ENCODE results near the gene DLL3. TPM values are rescaled to one million over a fixed set of nuclear protein-coding genes. Genes with fewer than 3 reads are reported as not detected.
A peak's percentile ranks its signal among the peaks of the same experiment; 100 is the strongest.

DLL3 gene
- total RNA-seq, 6 experiments from 2014 or later, result 0.38 to 0.45 TPM; not detected in 4

DNA sequence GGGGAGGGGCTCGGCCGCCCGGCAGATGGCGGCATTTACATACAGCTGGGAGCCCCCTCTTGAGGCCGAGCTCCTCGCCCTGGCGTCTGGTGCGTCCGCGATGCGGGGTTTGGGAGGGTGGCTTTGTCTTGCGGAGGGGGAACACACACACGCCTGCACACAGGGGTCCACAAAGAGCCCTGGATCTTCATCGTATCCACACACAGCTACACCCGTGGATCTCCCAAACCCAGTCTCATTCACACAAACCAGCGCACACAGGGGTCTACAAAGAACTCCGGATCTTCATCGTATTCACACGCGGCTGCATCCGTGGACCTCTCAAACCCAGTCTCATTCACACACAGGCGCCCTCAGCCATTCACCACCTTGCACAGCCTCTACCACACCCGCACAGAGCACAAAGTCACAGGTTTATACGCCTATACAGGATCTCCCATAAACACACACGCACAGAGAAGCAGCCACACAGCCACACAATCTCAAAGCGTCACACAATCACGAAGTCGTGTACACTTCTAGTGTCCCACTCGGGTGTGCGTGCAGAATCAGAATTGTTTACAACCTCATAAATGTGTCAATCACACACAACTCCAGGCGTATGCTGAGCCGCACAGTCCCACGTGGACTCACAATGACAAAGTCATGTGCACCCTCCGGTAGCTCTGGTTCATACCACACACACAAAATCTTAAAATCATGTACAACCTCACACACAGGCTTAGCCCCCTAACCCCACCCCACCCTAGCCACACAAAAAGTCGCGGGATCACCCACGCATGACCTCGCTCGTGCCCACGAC, 550 bp upstream of the DLL3 start:
- peak overlapping the region; percentile 77 for H3K4me3 Mint-ChIP-seq
- H3K4me1 Mint-ChIP-seq (ENCODE audit: low read depth), result peaks cover 22% of the 10 kb centered on the region
- H3K9me3 Mint-ChIP-seq, result no peaks in the 10 kb centered on the region
- DNase-seq, result peak; percentile 40
- H3K27ac Mint-ChIP-seq, result peak overlapping the region; percentile 9; the same call in 1 of the 2 replicates
- TF ChIP-seq, protein P1, sequence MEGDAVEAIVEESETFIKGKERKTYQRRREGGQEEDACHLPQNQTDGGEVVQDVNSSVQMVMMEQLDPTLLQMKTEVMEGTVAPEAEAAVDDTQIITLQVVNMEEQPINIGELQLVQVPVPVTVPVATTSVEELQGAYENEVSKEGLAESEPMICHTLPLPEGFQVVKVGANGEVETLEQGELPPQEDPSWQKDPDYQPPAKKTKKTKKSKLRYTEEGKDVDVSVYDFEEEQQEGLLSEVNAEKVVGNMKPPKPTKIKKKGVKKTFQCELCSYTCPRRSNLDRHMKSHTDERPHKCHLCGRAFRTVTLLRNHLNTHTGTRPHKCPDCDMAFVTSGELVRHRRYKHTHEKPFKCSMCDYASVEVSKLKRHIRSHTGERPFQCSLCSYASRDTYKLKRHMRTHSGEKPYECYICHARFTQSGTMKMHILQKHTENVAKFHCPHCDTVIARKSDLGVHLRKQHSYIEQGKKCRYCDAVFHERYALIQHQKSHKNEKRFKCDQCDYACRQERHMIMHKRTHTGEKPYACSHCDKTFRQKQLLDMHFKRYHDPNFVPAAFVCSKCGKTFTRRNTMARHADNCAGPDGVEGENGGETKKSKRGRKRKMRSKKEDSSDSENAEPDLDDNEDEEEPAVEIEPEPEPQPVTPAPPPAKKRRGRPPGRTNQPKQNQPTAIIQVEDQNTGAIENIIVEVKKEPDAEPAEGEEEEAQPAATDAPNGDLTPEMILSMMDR (IDR thresholded peaks at IDR 0.05), result peak; percentile 65; the same call in 1 of the 2 replicates
- H3K27me3 Mint-ChIP-seq (ENCODE audit: insufficient read depth), result peaks cover 36% of the 10 kb centered on the region
- H3K36me3 Mint-ChIP-seq (ENCODE audit: low read depth), result no peaks in the 10 kb centered on the region

DNA sequence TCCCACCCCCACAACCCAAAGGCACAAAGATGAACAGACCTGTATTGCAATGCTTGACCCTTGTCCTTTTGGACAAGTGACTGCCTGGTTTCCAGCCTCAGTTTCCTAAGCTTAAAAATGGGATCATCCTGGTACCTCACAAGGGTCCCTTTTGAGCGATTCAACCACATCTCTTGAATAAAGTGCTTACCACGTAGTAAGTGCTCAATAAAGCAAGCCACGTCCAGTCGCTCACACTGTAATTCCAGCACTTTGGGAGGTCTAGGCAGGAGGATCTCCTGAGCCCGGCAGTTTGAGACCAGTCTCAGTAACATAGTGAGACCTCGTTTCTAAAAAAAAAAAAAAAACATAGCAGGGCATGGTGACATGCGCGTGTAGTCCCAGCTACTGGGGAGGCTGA, 1.2 kb downstream of the DLL3 start:
- H3K4me3 Mint-ChIP-seq, result no peak overlapping the region
- no peak for DNase-seq
- no peaks in the 10 kb centered on the region for H3K36me3 Mint-ChIP-seq (ENCODE audit: low read depth)
- no peak overlapping the region for H3K27ac Mint-ChIP-seq
- H3K9me3 Mint-ChIP-seq, result no peaks in the 10 kb centered on the region
- TF ChIP-seq, protein P1 (IDR thresholded peaks at IDR 0.05), result no peak
- H3K27me3 Mint-ChIP-seq (ENCODE audit: insufficient read depth), result peaks cover 50% of the 10 kb centered on the region
- H3K4me1 Mint-ChIP-seq (ENCODE audit: low read depth), result peaks cover 18% of the 10 kb centered on the region

DNA sequence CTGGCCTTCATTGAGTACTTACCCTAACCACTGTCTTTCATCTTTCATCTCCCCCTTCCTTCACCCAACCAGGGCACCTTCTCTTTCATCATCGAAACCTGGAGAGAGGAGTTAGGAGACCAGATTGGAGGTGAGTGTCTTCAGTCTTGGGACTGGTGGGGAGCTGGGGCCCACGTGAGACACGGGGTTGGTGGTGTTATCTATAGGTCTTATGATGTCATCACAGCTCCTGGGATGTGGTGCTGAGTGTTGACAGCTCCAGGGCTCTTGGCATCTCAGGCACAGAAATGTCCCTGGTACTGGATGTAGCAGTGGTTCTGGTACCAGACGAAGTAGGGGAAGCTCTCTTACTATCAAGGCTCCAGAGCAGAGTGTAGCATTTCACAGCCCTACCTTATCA, 1.8 kb downstream of the DLL3 start:
- peaks cover 18% of the 10 kb centered on the region for H3K4me1 Mint-ChIP-seq (ENCODE audit: low read depth)
- no peak overlapping the region for H3K27ac Mint-ChIP-seq
- DNase-seq, result no peak
- H3K27me3 Mint-ChIP-seq (ENCODE audit: insufficient read depth), result peaks cover 47% of the 10 kb centered on the region
- H3K36me3 Mint-ChIP-seq (ENCODE audit: low read depth), result no peaks in the 10 kb centered on the region
- TF ChIP-seq, protein P1 (IDR thresholded peaks at IDR 0.05), result no peak
- H3K9me3 Mint-ChIP-seq, result no peaks in the 10 kb centered on the region
- H3K4me3 Mint-ChIP-seq, result no peak overlapping the region

DNA sequence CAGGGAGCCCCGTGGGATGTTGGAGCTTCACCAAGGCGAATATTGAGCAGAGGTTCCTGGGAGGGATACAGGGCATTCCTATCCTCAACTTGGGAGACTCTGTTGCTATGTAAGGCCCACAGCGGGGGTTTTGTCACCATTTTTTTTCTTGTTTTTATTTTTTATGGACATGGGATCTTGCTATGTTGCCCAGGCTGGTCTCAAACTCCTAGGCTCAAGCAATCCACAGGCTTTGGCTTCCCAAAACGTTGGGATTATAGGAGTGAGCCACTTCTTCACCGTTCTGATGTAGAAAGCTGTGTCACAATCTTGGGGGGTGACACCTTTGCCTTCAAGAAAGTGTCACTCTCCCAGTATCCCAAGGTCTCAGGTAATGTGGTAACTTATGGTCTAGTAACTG, 2.6 kb downstream of the DLL3 start:
- TF ChIP-seq, protein P1 (IDR thresholded peaks at IDR 0.05), result no peak
- Mint-ChIP-seq H3K4me3 (no peak overlapping the region), H3K4me1 (ENCODE audit: low read depth) (peaks cover 18% of the 10 kb centered on the region), H3K36me3 (ENCODE audit: low read depth) (no peaks in the 10 kb centered on the region), H3K27ac (no peak overlapping the region), H3K27me3 (ENCODE audit: insufficient read depth) (peaks cover 45% of the 10 kb centered on the region), H3K9me3 (no peaks in the 10 kb centered on the region)
- no peak for DNase-seq

DNA sequence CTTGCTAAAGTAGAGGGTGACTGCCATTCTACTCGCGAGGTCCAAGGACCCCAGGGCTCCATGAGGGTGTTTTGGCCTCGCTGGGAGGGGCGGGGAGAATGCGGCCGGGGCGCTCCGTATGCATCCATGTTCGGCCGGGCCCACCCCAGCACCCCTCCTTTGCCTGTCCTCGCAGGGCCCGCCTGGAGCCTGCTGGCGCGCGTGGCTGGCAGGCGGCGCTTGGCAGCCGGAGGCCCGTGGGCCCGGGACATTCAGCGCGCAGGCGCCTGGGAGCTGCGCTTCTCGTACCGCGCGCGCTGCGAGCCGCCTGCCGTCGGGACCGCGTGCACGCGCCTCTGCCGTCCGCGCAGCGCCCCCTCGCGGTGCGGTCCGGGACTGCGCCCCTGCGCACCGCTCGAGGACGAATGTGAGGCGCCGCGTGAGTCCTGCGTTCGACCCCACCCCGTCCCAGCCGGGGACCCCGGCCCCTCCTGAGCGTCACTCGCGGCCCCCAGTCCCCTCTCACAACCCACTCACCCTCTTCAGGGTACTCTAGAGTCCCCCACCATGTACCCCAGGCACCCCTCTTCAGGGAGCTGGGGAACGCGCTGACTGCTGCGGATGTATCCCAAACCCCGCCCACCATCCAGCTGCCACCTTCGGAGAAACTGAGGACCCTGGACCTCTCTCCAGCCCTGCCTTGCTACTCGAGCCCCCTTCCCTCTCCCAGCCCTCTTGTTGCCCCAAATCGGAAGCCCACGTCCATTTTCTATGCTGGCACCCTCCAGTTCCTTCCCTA, 4.1 kb downstream of the DLL3 start:
- Mint-ChIP-seq H3K36me3 (ENCODE audit: low read depth) (no peaks in the 10 kb centered on the region), H3K9me3 (no peaks in the 10 kb centered on the region), H3K27me3 (ENCODE audit: insufficient read depth) (peaks cover 51% of the 10 kb centered on the region), H3K27ac (no peak overlapping the region), H3K4me3 (no peak overlapping the region), H3K4me1 (ENCODE audit: low read depth) (peaks cover 22% of the 10 kb centered on the region)
- TF ChIP-seq, protein P1 (IDR thresholded peaks at IDR 0.05), result peak; percentile 93
- no peak for DNase-seq

Data from HFFc6 (cell line).